ENCODE measurements around the gene ITPK1. TPM values are rescaled to one million over a fixed set of nuclear protein-coding genes. Genes with fewer than 3 reads are reported as not detected.

ITPK1 gene
- total RNA-seq, 1 experiment from 2014 or later: 66.2 TPM

DNA sequence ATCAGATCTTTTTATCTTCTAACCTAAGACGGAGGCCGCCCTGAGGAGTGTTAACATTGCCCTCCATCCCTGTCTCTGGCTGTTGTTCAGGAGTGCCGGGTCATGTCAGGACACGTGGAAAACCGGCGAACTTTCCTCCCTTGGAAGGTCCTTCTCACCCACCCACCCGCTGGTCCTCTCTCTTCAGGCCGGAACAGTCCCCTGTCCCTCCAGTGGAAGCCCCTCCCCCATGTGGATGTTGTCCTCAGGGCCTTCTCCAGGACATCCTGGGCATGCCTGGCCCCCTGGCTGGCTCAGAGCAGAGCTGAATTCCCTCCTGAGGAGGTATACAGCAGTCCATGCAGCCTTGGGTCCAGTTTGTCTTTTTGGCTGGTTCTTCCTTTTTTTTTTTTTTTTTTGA is 20.3 kb upstream of the ITPK1 start:
- ATAC-seq (no peak), DNase-seq (no peak)
- POLR2A ChIA-PET (ENCODE audit: unreplicated experiment): no interaction called here
- Histone ChIP-seq H2AFZ (ENCODE audit: low read length) (no peak overlapping the region), H3K9me3 (ENCODE audit: low read length) (no peaks in the 10 kb centered on the region), H3F3A (ENCODE audit: low read length, unreplicated experiment) (no peaks in the 10 kb centered on the region), H4K20me1 (ENCODE audit: low read length) (no peaks in the 10 kb centered on the region), H3K36me3 (ENCODE audit: low read depth, low read length) (no peaks in the 10 kb centered on the region), H3K79me2 (ENCODE audit: low read length) (no peaks in the 10 kb centered on the region), H3K4me3 (ENCODE audit: low read length) (no peak overlapping the region), H3K27me3 (ENCODE audit: low read length) (no peaks in the 10 kb centered on the region), H3K9me2 (replicated peaks; ENCODE audit: low read length) (no peaks in the 10 kb centered on the region), H3K27ac (ENCODE audit: low read length) (no peak overlapping the region), H3K4me2 (ENCODE audit: low read length) (no peak overlapping the region), H3K4me1 (ENCODE audit: insufficient read depth, low read length) (no peaks in the 10 kb centered on the region; the same call in 1 of the 2 replicates), H3K9ac (ENCODE audit: low read length) (no peak overlapping the region)
- TF ChIP-seq EZH2 (IDR thresholded peaks at IDR 0.05; ENCODE audit: low read length, unreplicated experiment) (no peak), EZH2phosphoT487 (IDR thresholded peaks at IDR 0.05; ENCODE audit: borderline replicate concordance, low read length) (no peak)
- TF ChIP-seq, protein P1, sequence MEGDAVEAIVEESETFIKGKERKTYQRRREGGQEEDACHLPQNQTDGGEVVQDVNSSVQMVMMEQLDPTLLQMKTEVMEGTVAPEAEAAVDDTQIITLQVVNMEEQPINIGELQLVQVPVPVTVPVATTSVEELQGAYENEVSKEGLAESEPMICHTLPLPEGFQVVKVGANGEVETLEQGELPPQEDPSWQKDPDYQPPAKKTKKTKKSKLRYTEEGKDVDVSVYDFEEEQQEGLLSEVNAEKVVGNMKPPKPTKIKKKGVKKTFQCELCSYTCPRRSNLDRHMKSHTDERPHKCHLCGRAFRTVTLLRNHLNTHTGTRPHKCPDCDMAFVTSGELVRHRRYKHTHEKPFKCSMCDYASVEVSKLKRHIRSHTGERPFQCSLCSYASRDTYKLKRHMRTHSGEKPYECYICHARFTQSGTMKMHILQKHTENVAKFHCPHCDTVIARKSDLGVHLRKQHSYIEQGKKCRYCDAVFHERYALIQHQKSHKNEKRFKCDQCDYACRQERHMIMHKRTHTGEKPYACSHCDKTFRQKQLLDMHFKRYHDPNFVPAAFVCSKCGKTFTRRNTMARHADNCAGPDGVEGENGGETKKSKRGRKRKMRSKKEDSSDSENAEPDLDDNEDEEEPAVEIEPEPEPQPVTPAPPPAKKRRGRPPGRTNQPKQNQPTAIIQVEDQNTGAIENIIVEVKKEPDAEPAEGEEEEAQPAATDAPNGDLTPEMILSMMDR (conservative IDR thresholded peaks at IDR 0.05; ENCODE audit: low read depth, low read length): no peak
- no TSS peak for BruUV-seq (replicated peaks)
- CTCF ChIA-PET: no interaction called here
- intact Hi-C loops (cut with micrococcal nuclease): no loop called here

GRCh38 chr14:93135399-93135798 is 19.7 kb upstream of the ITPK1 start:
- ATAC-seq: no peak
- ChIA-PET CTCF (no interaction called here), POLR2A (ENCODE audit: unreplicated experiment) (no interaction called here)
- Histone ChIP-seq H3K79me2 (ENCODE audit: low read length) (no peaks in the 10 kb centered on the region), H3K27me3 (ENCODE audit: low read length) (no peaks in the 10 kb centered on the region), H2AFZ (ENCODE audit: low read length) (no peak overlapping the region), H3F3A (ENCODE audit: low read length, unreplicated experiment) (no peaks in the 10 kb centered on the region), H3K4me1 (ENCODE audit: insufficient read depth, low read length) (no peaks in the 10 kb centered on the region; the same call in 1 of the 2 replicates), H3K9me3 (ENCODE audit: low read length) (no peaks in the 10 kb centered on the region), H3K9ac (ENCODE audit: low read length) (no peak overlapping the region), H3K4me2 (ENCODE audit: low read length) (no peak overlapping the region), H3K9me2 (replicated peaks; ENCODE audit: low read length) (no peaks in the 10 kb centered on the region), H3K27ac (ENCODE audit: low read length) (no peak overlapping the region), H4K20me1 (ENCODE audit: low read length) (no peaks in the 10 kb centered on the region), H3K36me3 (ENCODE audit: low read depth, low read length) (no peaks in the 10 kb centered on the region), H3K4me3 (ENCODE audit: low read length) (no peak overlapping the region)
- intact Hi-C loops (cut with micrococcal nuclease): no loop called here
- BruUV-seq (replicated peaks): no TSS peak
- DNase-seq: peak; percentile 30
- TF ChIP-seq EZH2 (IDR thresholded peaks at IDR 0.05; ENCODE audit: low read length, unreplicated experiment) (no peak), EZH2phosphoT487 (IDR thresholded peaks at IDR 0.05; ENCODE audit: borderline replicate concordance, low read length) (no peak)
- TF ChIP-seq, protein P1 (conservative IDR thresholded peaks at IDR 0.05; ENCODE audit: low read depth, low read length): no peak

GRCh38 chr14:93133464-93133863 is 17.7 kb upstream of the ITPK1 start:
- H3K27ac ChIP-seq (ENCODE audit: low read length): no peak overlapping the region
- no peaks in the 10 kb centered on the region for H3K36me3 ChIP-seq (ENCODE audit: low read depth, low read length)
- H3K79me2 ChIP-seq (ENCODE audit: low read length): no peaks in the 10 kb centered on the region
- DNase-seq: peak; percentile 66
- ChIA-PET CTCF (interaction anchor here (1.9 kb wide), 1 partner anchor 20 kb away, joined by 15 read pairs; no protein-coding TSS in a partner anchor), POLR2A (ENCODE audit: unreplicated experiment) (no interaction called here)
- H3K9ac ChIP-seq (ENCODE audit: low read length): no peak overlapping the region
- H3K9me2 ChIP-seq (replicated peaks; ENCODE audit: low read length): no peaks in the 10 kb centered on the region
- no peak overlapping the region for H3K4me2 ChIP-seq (ENCODE audit: low read length)
- no peak overlapping the region for H3K4me3 ChIP-seq (ENCODE audit: low read length)
- BruUV-seq (replicated peaks): no TSS peak
- TF ChIP-seq, protein P1 (conservative IDR thresholded peaks at IDR 0.05; ENCODE audit: low read depth, low read length): no peak
- no peak for TF ChIP-seq EZH2 (IDR thresholded peaks at IDR 0.05; ENCODE audit: low read length, unreplicated experiment)
- TF ChIP-seq EZH2phosphoT487 (IDR thresholded peaks at IDR 0.05; ENCODE audit: borderline replicate concordance, low read length): no peak
- H2AFZ ChIP-seq (ENCODE audit: low read length): no peak overlapping the region
- intact Hi-C loops (cut with micrococcal nuclease): no loop called here
- H3K9me3 ChIP-seq (ENCODE audit: low read length): no peaks in the 10 kb centered on the region
- H4K20me1 ChIP-seq (ENCODE audit: low read length): no peaks in the 10 kb centered on the region
- H3K27me3 ChIP-seq (ENCODE audit: low read length): no peaks in the 10 kb centered on the region
- no peaks in the 10 kb centered on the region for H3K4me1 ChIP-seq (ENCODE audit: insufficient read depth, low read length)
- ATAC-seq: no peak
- H3F3A ChIP-seq (ENCODE audit: low read length, unreplicated experiment): no peaks in the 10 kb centered on the region

All from PC-3 (cell line).